Kidney (tissue), 14 donors: Measurements from ENCODE around the gene FEV. TPM values are rescaled to one million over a fixed set of nuclear protein-coding genes. Genes with fewer than 3 reads are reported as not detected.
A peak's percentile ranks its signal among the peaks of the same experiment; 100 is the strongest.

Experiments
- DNase-seq, 5 donors: peaks; one replicate each; pipeline ENCODE4 v3.0.0-alpha.2; 2013 to 2020
- FAIRE-seq: peaks from 2 replicates; lab custom pipeline; 2012; peaks lifted over from hg19 to GRCh38; lab: Jason Lieb, UNC
- H3K27ac ChIP-seq, 2 donors: one replicate each; pipeline ENCODE4 v1.7.0; 2013; ENCODE audit warnings: low read depth in 2 of 2, low read length in 2 of 2, inconsistent platforms in 1 of 2
- H3K27me3 ChIP-seq: one replicate; pipeline ENCODE4 v1.7.1; 2013; ENCODE audit warnings: low read length, inconsistent platforms; ENCODE audit not compliant: control insufficient read depth, insufficient read depth
- H3K36me3 ChIP-seq, 3 donors: one replicate each; pipeline versions ENCODE4 v1.7.0 to v1.7.1; 2013; ENCODE audit warnings: low read length in 3 of 3, control low read depth in 1 of 3, inconsistent platforms in 1 of 3; ENCODE audit not compliant: insufficient read depth in 3 of 3, control insufficient read depth in 2 of 3
- H3K4me1 ChIP-seq, 3 donors: one replicate each; pipeline versions ENCODE4 v1.7.0 to v1.7.1; 2013; ENCODE audit warnings: low read length in 3 of 3, inconsistent platforms in 1 of 3, low read depth in 1 of 3; ENCODE audit not compliant: control insufficient read depth in 2 of 3, insufficient read depth in 2 of 3
- H3K4me3 ChIP-seq, 3 donors: one replicate each; pipeline versions ENCODE4 v1.7.0 to v1.8.1; 2013; ENCODE audit warnings: low read length in 3 of 3, control low read depth in 1 of 3, inconsistent platforms in 1 of 3
- H3K9ac ChIP-seq, 3 donors: one replicate each; pipeline versions ENCODE4 v1.7.0 to v1.7.1; 2013; ENCODE audit warnings: low read length in 3 of 3, control low read depth in 1 of 3, inconsistent platforms in 1 of 3
- H3K9me3 ChIP-seq, 3 donors: one replicate each; pipeline versions ENCODE4 v1.7.0 to v1.7.1; 2013; ENCODE audit warnings: low read length in 3 of 3, control low read depth in 1 of 3, inconsistent platforms in 1 of 3; ENCODE audit not compliant: control insufficient read depth in 2 of 3, insufficient read depth in 1 of 3
- intact Hi-C: fragments of 100-400 bp; cut with DNase I; formaldehyde crosslinking; loops from one replicate; pipeline ENCODE4 v1.11.1; 2022
- polyA plus RNA-seq: library from polyadenylated mRNA; stranded (reverse); fragments of 350-450 nt; fragmentation: Illumina TruSeq; extraction: RNeasy Lipid Tissue Mini Kit (QIAGEN cat#74804); gene quantifications from one replicate; pipeline ENCODE4 v1.2.3, GENCODE V29; 2014; ENCODE audit warnings: low read depth, low replicate concordance; ENCODE audit not compliant: insufficient read depth
- total RNA-seq: library from RNA; stranded (reverse); fragmentation: NEBNext Ultra II Directional; extraction: Animal tissue kit (Norgen Biotek cat#: 25700); gene quantifications from one replicate; pipeline ENCODE4 v1.2.1, GENCODE V29; 2021
- TF ChIP-seq, protein P1 (sequence below): IDR thresholded peaks from 3 replicates; pipeline ENCODE4 v1.5.1; 2012; ENCODE audit warnings: mild to moderate bottlenecking, moderate library complexity, borderline replicate concordance; ENCODE audit not compliant: insufficient read depth; ENCODE audit errors: extremely low read depth
- donor health status: control.
- donor health status: control.
- donor health status: control.
- donor health status: control.
- donor health status: control.
- donor health status: DM: yes; HTN: yes; CAD: no.
- donor health status: Normal renal cell carcinoma (clear cell type).

The FEV gene
- total and polyA plus RNA-seq, 2 donors from 2014 or later, result not detected

DNA sequence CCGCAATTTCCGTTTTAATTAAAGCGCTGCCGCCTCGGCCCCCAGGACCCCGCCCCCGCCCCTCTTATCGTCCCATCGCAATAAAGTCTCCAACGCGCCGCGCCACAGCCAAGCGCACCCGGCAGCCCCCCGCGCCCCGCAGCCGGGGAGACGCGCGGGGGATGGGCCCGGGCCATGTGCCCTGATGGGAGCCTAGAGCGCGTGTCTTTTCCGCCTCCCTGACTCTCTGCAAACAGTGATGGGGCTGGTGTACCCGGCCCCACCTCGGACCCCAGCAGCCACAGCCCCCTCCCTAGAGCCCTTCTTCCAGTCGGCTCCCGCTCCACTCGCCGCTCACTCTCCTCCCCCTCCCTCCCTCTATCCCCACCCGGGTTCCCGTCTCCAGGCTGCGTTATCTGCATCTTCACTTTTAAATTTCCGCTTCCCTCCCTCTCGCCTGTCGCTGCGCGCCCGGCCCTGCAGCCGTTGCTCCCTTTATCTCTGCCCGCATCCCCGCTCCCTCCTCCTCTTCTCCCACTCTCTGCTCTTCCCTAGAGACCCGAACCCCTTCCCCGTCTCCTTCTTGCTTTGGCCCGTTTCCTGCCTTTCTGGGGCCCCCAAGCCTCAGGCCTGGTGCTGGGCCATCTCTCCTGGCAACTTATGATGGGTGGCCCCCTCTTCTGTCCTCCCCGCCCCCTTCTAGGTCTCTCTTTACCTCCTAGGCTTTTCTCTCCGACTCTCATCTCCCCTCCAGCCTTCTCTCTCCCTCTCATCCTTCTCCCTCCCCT, 524 bp upstream of the FEV start:
- no peaks in the 10 kb centered on the region for H3K36me3 ChIP-seq
- no peak overlapping the region for H3K9ac ChIP-seq
- H3K9me3 ChIP-seq, result no peaks in the 10 kb centered on the region
- H3K27me3 ChIP-seq, result peaks cover 70% of the 10 kb centered on the region
- peaks cover 0 to 13% (median 4%) of the 10 kb centered on the region in 3 donors for H3K4me1 ChIP-seq
- DNase-seq (peak in 1 of 5 donors; percentile 50), FAIRE-seq (no peak)
- no peak overlapping the region for H3K27ac ChIP-seq
- H3K4me3 ChIP-seq, result no peak overlapping the region
- TF ChIP-seq, protein P1, sequence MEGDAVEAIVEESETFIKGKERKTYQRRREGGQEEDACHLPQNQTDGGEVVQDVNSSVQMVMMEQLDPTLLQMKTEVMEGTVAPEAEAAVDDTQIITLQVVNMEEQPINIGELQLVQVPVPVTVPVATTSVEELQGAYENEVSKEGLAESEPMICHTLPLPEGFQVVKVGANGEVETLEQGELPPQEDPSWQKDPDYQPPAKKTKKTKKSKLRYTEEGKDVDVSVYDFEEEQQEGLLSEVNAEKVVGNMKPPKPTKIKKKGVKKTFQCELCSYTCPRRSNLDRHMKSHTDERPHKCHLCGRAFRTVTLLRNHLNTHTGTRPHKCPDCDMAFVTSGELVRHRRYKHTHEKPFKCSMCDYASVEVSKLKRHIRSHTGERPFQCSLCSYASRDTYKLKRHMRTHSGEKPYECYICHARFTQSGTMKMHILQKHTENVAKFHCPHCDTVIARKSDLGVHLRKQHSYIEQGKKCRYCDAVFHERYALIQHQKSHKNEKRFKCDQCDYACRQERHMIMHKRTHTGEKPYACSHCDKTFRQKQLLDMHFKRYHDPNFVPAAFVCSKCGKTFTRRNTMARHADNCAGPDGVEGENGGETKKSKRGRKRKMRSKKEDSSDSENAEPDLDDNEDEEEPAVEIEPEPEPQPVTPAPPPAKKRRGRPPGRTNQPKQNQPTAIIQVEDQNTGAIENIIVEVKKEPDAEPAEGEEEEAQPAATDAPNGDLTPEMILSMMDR, result no peak
- intact Hi-C loops, result no loop called here

DNA sequence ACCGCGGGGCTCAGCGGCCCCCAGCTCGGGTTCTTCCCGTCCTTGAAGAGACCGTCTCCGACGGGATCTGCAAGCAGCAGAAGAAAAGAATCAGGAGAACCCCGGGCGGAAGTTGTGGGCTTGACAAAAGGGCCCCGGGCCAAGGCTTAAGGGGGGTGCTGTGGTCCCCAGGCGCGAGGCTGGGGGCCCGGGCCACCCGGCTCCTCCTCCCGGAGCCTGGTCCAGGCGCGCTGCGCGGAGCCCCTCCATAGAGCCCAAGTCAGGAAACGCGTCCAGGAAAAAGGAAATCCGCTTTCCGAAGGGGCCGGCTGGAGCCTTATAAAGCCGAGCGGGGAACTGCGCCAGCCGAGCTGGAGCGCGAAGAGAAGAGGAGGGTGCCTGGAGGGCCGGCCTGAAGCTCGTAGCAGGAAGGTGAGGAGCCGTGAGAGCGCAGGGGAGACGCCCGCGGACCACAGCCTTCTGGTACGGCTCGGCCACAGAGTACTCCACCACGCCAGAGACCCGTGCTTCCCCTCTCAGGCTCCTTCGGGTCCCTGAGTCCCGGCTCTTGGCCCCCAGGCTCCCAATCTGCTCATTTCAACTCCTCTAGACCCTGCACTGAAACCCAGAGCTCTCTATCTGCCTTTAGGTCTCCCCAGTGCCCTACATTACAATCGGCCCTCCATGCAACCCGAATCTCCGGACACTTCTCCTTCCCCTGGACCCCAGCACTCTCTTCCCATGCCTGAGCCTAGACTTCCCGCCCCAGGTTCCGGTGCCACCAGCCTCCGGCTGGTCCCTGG, 554 bp downstream of the FEV start:
- DNase-seq (peak in 3 of 5 donors; percentile 52 to 72 (median 71)), FAIRE-seq (no peak)
- H3K9ac ChIP-seq, result no peak overlapping the region
- intact Hi-C loops, result no loop called here
- H3K27me3 ChIP-seq, result peaks cover 63% of the 10 kb centered on the region
- no peak overlapping the region for H3K27ac ChIP-seq
- no peaks in the 10 kb centered on the region for H3K9me3 ChIP-seq
- TF ChIP-seq, protein P1, result no peak
- peaks cover 0 to 13% (median 4%) of the 10 kb centered on the region in 3 donors for H3K4me1 ChIP-seq
- no peak overlapping the region for H3K4me3 ChIP-seq
- H3K36me3 ChIP-seq, result no peaks in the 10 kb centered on the region

DNA sequence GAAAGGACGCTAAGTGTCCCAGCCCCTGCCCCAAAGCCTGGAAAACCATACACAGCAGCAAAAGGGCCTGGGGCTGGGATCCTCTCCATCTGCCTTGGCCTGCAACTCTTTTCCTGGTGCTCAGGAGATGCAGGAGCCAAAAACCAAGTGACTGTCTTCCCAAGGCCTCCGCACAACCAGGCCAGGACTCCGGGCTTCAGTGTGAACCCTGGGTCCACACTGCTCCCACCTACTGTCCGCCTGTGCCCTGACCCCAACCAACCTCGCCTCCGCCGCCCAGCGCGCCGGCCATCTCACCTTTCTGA, 1.1 kb downstream of the FEV start:
- Histone ChIP-seq H3K4me1 (peaks cover 0 to 13% (median 4%) of the 10 kb centered on the region in 3 donors), H3K9ac (no peak overlapping the region), H3K36me3 (no peaks in the 10 kb centered on the region), H3K9me3 (no peaks in the 10 kb centered on the region), H3K27ac (no peak overlapping the region), H3K27me3 (peaks cover 58% of the 10 kb centered on the region), H3K4me3 (no peak overlapping the region)
- no peak for FAIRE-seq
- TF ChIP-seq, protein P1, result no peak
- peak in 1 of 5 donors; percentile 32 for DNase-seq
- intact Hi-C loops, result no loop called here
